Panc1 (cell line): ENCODE measurements around the gene PRKG1.

ENCODE experiments used
- POLR2AphosphoS5 ChIP-seq: IDR thresholded peaks from 2 replicates; pipeline ENCODE4 v1.6.1; 2012; ENCODE audit warnings: mild to moderate bottlenecking, low read depth, low read length, moderate library complexity
- TCF7L2 ChIP-seq: IDR thresholded peaks from 2 replicates; pipeline ENCODE4 v1.6.1; 2011; ENCODE audit warnings: mild to moderate bottlenecking, low read depth, low read length, inconsistent platforms
- TF ChIP-seq, protein P1 (sequence below): fragments of 450-650 bp; IDR thresholded peaks from 2 replicates; pipeline ENCODE4 v1.5.1; 2017; ENCODE audit warnings: mild to moderate bottlenecking
- TF ChIP-seq, protein P2 (sequence below), 2 experiments: IDR thresholded peaks; 2 replicates each; pipeline ENCODE4 v1.6.1; 2011 to 2012; ENCODE audit warnings: low read depth in 2 of 2, control low read depth in 1 of 2, low read length in 1 of 2, mild to moderate bottlenecking in 1 of 2, moderate library complexity in 1 of 2; ENCODE audit not compliant: insufficient read depth in 1 of 2

- TF ChIP-seq, protein P1, sequence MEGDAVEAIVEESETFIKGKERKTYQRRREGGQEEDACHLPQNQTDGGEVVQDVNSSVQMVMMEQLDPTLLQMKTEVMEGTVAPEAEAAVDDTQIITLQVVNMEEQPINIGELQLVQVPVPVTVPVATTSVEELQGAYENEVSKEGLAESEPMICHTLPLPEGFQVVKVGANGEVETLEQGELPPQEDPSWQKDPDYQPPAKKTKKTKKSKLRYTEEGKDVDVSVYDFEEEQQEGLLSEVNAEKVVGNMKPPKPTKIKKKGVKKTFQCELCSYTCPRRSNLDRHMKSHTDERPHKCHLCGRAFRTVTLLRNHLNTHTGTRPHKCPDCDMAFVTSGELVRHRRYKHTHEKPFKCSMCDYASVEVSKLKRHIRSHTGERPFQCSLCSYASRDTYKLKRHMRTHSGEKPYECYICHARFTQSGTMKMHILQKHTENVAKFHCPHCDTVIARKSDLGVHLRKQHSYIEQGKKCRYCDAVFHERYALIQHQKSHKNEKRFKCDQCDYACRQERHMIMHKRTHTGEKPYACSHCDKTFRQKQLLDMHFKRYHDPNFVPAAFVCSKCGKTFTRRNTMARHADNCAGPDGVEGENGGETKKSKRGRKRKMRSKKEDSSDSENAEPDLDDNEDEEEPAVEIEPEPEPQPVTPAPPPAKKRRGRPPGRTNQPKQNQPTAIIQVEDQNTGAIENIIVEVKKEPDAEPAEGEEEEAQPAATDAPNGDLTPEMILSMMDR = no peak
- TF ChIP-seq, protein P2, sequence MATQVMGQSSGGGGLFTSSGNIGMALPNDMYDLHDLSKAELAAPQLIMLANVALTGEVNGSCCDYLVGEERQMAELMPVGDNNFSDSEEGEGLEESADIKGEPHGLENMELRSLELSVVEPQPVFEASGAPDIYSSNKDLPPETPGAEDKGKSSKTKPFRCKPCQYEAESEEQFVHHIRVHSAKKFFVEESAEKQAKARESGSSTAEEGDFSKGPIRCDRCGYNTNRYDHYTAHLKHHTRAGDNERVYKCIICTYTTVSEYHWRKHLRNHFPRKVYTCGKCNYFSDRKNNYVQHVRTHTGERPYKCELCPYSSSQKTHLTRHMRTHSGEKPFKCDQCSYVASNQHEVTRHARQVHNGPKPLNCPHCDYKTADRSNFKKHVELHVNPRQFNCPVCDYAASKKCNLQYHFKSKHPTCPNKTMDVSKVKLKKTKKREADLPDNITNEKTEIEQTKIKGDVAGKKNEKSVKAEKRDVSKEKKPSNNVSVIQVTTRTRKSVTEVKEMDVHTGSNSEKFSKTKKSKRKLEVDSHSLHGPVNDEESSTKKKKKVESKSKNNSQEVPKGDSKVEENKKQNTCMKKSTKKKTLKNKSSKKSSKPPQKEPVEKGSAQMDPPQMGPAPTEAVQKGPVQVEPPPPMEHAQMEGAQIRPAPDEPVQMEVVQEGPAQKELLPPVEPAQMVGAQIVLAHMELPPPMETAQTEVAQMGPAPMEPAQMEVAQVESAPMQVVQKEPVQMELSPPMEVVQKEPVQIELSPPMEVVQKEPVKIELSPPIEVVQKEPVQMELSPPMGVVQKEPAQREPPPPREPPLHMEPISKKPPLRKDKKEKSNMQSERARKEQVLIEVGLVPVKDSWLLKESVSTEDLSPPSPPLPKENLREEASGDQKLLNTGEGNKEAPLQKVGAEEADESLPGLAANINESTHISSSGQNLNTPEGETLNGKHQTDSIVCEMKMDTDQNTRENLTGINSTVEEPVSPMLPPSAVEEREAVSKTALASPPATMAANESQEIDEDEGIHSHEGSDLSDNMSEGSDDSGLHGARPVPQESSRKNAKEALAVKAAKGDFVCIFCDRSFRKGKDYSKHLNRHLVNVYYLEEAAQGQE (IDR thresholded peaks at IDR 0.05; ENCODE audit: insufficient read depth in 1 of 2, low read depth in 2 of 2, low read length in 1 of 2) = no peak
- TF ChIP-seq TCF7L2 (no peak), POLR2AphosphoS5 (no peak)
Observed at GRCh38 chr10:51606825-51607462, 532.7 kb downstream of the PRKG1 start.
